GM19099 (cell line): ENCODE results near the gene BCL6B.

Experiments
- POLR2A ChIP-seq: IDR thresholded peaks from 3 replicates; pipeline ENCODE4 v1.6.1; 2011; ENCODE audit warnings: low read depth; ENCODE audit not compliant: insufficient read length; ENCODE audit errors: extremely low read depth

The BCL6B gene

GRCh38 chr17:7002288-7003047 is 20.4 kb upstream of the BCL6B start:
- TF ChIP-seq POLR2A = no peak

- no peak for TF ChIP-seq POLR2A
Measured at GRCh38 chr17:7003745-7004144, 19.1 kb upstream of the BCL6B start.

GRCh38 chr17:7004398-7005253 is 18.2 kb upstream of the BCL6B start:
- TF ChIP-seq POLR2A = no peak

- TF ChIP-seq POLR2A = no peak
Measured at GRCh38 chr17:7005716-7006115, 17.1 kb upstream of the BCL6B start.

- no peak for TF ChIP-seq POLR2A
Measured at GRCh38 chr17:7007143-7007542, 15.7 kb upstream of the BCL6B start.

- no peak for TF ChIP-seq POLR2A
Measured at GRCh38 chr17:7010523-7010922, 12.3 kb upstream of the BCL6B start.

GRCh38 chr17:7011415-7011814 is 11.4 kb upstream of the BCL6B start:
- TF ChIP-seq POLR2A = no peak

- TF ChIP-seq POLR2A = no peak
Measured at GRCh38 chr17:7011942-7012254, 11.0 kb upstream of the BCL6B start.

GRCh38 chr17:7014261-7014994 is 8.4 kb upstream of the BCL6B start:
- TF ChIP-seq POLR2A = peak; percentile 95

- peak; percentile 71 for TF ChIP-seq POLR2A
Measured at GRCh38 chr17:7014995-7015958, 7.6 kb upstream of the BCL6B start.

GRCh38 chr17:7016418-7016817 is 6.4 kb upstream of the BCL6B start:
- TF ChIP-seq POLR2A = no peak

GRCh38 chr17:7016886-7017826 is 5.7 kb upstream of the BCL6B start:
- no peak for TF ChIP-seq POLR2A

GRCh38 chr17:7017827-7018200 is 5.0 kb upstream of the BCL6B start:
- no peak for TF ChIP-seq POLR2A
